Calu3 (cell line): Measurements from ENCODE around the gene ZNF672. TPM values are rescaled to one million over a fixed set of nuclear protein-coding genes. Genes with fewer than 3 reads are reported as not detected.

Experiments used
- BruUV-seq: library from RNA; stranded (reverse); fragments of 400-500 nt; replicated peaks from 2 replicates; lab custom pipeline; 2021; lab: Mats Ljungman, UMichigan
- CTCF ChIA-PET: fragments of 300-600 bp; sonication (Branson Sonifier 250); formaldehyde crosslinking; loops from one replicate; lab custom pipeline; 2022; ENCODE audit warnings: antibody characterized with exemption; lab: Charles Lee
- DNase-seq: peaks from one replicate; pipeline ENCODE4 v3.0.0; 2022
- H3K27ac Mint-ChIP-seq: one replicate; pipeline ENCODE4 v1.8.0; 2022; ENCODE audit warnings: mixed read lengths; ENCODE audit not compliant: unreplicated experiment
- H3K27me3 Mint-ChIP-seq: one replicate; pipeline ENCODE4 v1.8.0; 2022; ENCODE audit warnings: mixed read lengths; ENCODE audit not compliant: unreplicated experiment
- H3K36me3 Mint-ChIP-seq: one replicate; pipeline ENCODE4 v1.8.0; 2022; ENCODE audit warnings: mild to moderate bottlenecking, moderate library complexity, mixed read lengths; ENCODE audit not compliant: insufficient read depth, unreplicated experiment
- H3K4me1 Mint-ChIP-seq: one replicate; pipeline ENCODE4 v1.8.0; 2022; ENCODE audit warnings: mild to moderate bottlenecking, low read depth, mixed read lengths; ENCODE audit not compliant: unreplicated experiment
- H3K4me3 Mint-ChIP-seq: one replicate; pipeline ENCODE4 v1.8.0; 2022; ENCODE audit warnings: mild to moderate bottlenecking, low read depth, moderate library complexity, mixed read lengths; ENCODE audit not compliant: unreplicated experiment
- H3K9me3 Mint-ChIP-seq: one replicate; pipeline ENCODE4 v1.8.0; 2022; ENCODE audit warnings: low read depth, mixed read lengths; ENCODE audit not compliant: unreplicated experiment
- CTCF ChIP-seq: fragments of 200-600 bp; IDR thresholded peaks from one replicate; pipeline ENCODE4 v1.8.0; 2022; ENCODE audit warnings: antibody characterized with exemption; ENCODE audit not compliant: unreplicated experiment
- intact Hi-C: fragments of 100-400 bp; cut with micrococcal nuclease; formaldehyde crosslinking; loops from one replicate; pipeline ENCODE4 v1.10.0; 2022; ENCODE audit not compliant: unreplicated experiment
- total RNA-seq: library from RNA; stranded (reverse); gene quantifications from 2 replicates; pipeline ENCODE4 v1.2.3, GENCODE V29; 2022

ZNF672 gene
- total RNA-seq, 1 experiment from 2014 or later, result 28.3 TPM

GRCh38 chr1:248861616-248862015 is 23.6 kb downstream of the ZNF672 start:
- Mint-ChIP-seq H3K27me3 (peaks cover 34% of the 10 kb centered on the region), H3K4me1 (peaks cover 26% of the 10 kb centered on the region), H3K27ac (no peak overlapping the region), H3K4me3 (no peak overlapping the region), H3K9me3 (no peaks in the 10 kb centered on the region), H3K36me3 (peaks cover 43% of the 10 kb centered on the region)
- BruUV-seq, result no TSS peak
- CTCF ChIA-PET, result no interaction called here
- DNase-seq, result no peak
- no peak for TF ChIP-seq CTCF
- intact Hi-C loops, result no loop called here

GRCh38 chr1:248862695-248862997 is 24.6 kb downstream of the ZNF672 start:
- Mint-ChIP-seq H3K4me3 (peak overlapping the region; percentile 71), H3K27me3 (peaks cover 34% of the 10 kb centered on the region), H3K27ac (peak overlapping the region; percentile 10), H3K4me1 (peaks cover 26% of the 10 kb centered on the region), H3K9me3 (no peaks in the 10 kb centered on the region), H3K36me3 (peaks cover 38% of the 10 kb centered on the region)
- intact Hi-C loops, result no loop called here
- DNase-seq, result no peak
- CTCF ChIA-PET, result no interaction called here
- TF ChIP-seq CTCF, result no peak
- BruUV-seq, result no TSS peak

- H3K36me3 Mint-ChIP-seq, result peaks cover 32% of the 10 kb centered on the region
- CTCF ChIA-PET, result no interaction called here
- BruUV-seq, result no TSS peak
- H3K4me1 Mint-ChIP-seq, result peaks cover 26% of the 10 kb centered on the region
- no peak for TF ChIP-seq CTCF
- DNase-seq, result peak; percentile 79
- peak overlapping the region; percentile 71 for H3K4me3 Mint-ChIP-seq
- peaks cover 34% of the 10 kb centered on the region for H3K27me3 Mint-ChIP-seq
- H3K9me3 Mint-ChIP-seq, result no peaks in the 10 kb centered on the region
- intact Hi-C loops, result no loop called here
- peak overlapping the region; percentile 10 for H3K27ac Mint-ChIP-seq
Measured at GRCh38 chr1:248862998-248863881, 25.2 kb downstream of the ZNF672 start.

GRCh38 chr1:248871837-248872401 is 33.9 kb downstream of the ZNF672 start:
- intact Hi-C loops, result loop anchor here (2.0 kb wide), 1 partner anchor 13 kb away; the partner anchor contains the start of gene ZNF692
- BruUV-seq, result no TSS peak
- Mint-ChIP-seq H3K36me3 (peaks cover 23% of the 10 kb centered on the region), H3K27me3 (peaks cover 16% of the 10 kb centered on the region), H3K9me3 (no peaks in the 10 kb centered on the region), H3K27ac (peak overlapping the region; percentile 29), H3K4me1 (peaks cover 30% of the 10 kb centered on the region), H3K4me3 (no peak overlapping the region)
- TF ChIP-seq CTCF, result no peak
- CTCF ChIA-PET, result no interaction called here
- DNase-seq, result no peak
